ENCODE results near the gene KRTAP19-7. TPM values are rescaled to one million over a fixed set of nuclear protein-coding genes. Genes with fewer than 3 reads are reported as not detected.

The KRTAP19-7 gene
- total and polyA plus RNA-seq, 2 of the 8 experiments (the other 6 are each of a cell fraction or from before 2014, with no cell fraction given), result not detected

- no peak for FAIRE-seq
- H4K8ac ChIP-seq (ENCODE audit: extremely low read depth, insufficient read depth, low read length), result no peak overlapping the region
- H3K79me2 ChIP-seq (ENCODE audit: control insufficient read depth in 1 of 2, insufficient read depth in 2 of 2, low read length in 2 of 2), result no peaks in the 10 kb centered on the region
Observed at GRCh38 chr21:30577766-30578165, 16.7 kb upstream of the KRTAP19-7 start.

More at GRCh38 chr21:30577766-30578165, 16.7 kb upstream of the KRTAP19-7 start:
- H4K91ac ChIP-seq (replicated peaks; ENCODE audit: insufficient read length, low read length), result no peak overlapping the region
- CTCF ChIA-PET (ENCODE audit: partially characterized antibody), result interaction anchor here (1.7 kb wide), 1 partner anchor 10 kb away, joined by 5 read pairs; no protein-coding TSS in a partner anchor
- DNase-seq (ENCODE audit: low read depth in 1 of 2, low spot score in 2 of 2), result no peak
- no peak overlapping the region for H2AK5ac ChIP-seq (ENCODE audit: low read depth, low read length)
- H3K27me3 ChIP-seq (replicated peaks in 1 of 4; ENCODE audit: control insufficient read depth in 3 of 4, extremely low read depth in 1 of 4, insufficient read depth in 3 of 4, low read length in 3 of 4), result no peaks in the 10 kb centered on the region
- no peaks in the 10 kb centered on the region for H3K23me2 ChIP-seq (ENCODE audit: low read depth, low read length)
- no peaks in the 10 kb centered on the region for H3K9me3 ChIP-seq (ENCODE audit: insufficient read depth in 2 of 2, low read depth in 1 of 2, low read length in 1 of 2)
- no peak overlapping the region for H4K5ac ChIP-seq (ENCODE audit: insufficient read length, low read depth, low read length)
- H3K56ac ChIP-seq (replicated peaks; ENCODE audit: insufficient read length, low read depth, low read length), result no peak overlapping the region
- no peak overlapping the region for H2BK15ac ChIP-seq (ENCODE audit: low read length)
- H3K18ac ChIP-seq (ENCODE audit: extremely low read depth, low read length), result no peak overlapping the region
- H2BK120ac ChIP-seq (replicated peaks; ENCODE audit: low read depth, low read length), result no peak overlapping the region
- H3K27ac ChIP-seq (ENCODE audit: low read depth, low read length), result no peak overlapping the region
- no peak overlapping the region for H2BK12ac ChIP-seq (ENCODE audit: low read depth, low read length)
- no peak overlapping the region for H3K4me2 ChIP-seq (ENCODE audit: insufficient read depth in 1 of 2, low read depth in 2 of 2, low read length in 2 of 2)
- H2AFZ ChIP-seq (ENCODE audit: low read length), result no peak overlapping the region
- no peak overlapping the region for H3K9ac ChIP-seq (replicated peaks in 1 of 4; ENCODE audit: extremely low read depth in 1 of 4, low read depth in 3 of 4, low read length in 3 of 4)
- no peak overlapping the region for H3K14ac ChIP-seq (ENCODE audit: insufficient read length)
- no peak overlapping the region for H3K4ac ChIP-seq (replicated peaks; ENCODE audit: insufficient read length, low read depth, low read length)
- TF ChIP-seq SRF (IDR thresholded peaks at IDR 0.05; ENCODE audit: low read depth, low read length) (no peak), BCL11A (IDR thresholded peaks at IDR 0.05; ENCODE audit: low read depth in 2 of 2, low read length in 2 of 2) (no peak), CHD2 (IDR thresholded peaks at IDR 0.05; ENCODE audit: low read length) (no peak), ATF3 (IDR thresholded peaks at IDR 0.05; ENCODE audit: insufficient read depth, low read depth, low read length) (no peak)
- H3K23ac ChIP-seq (ENCODE audit: insufficient read length), result no peak overlapping the region
- H3K36me3 ChIP-seq (ENCODE audit: control insufficient read depth in 2 of 4, insufficient read depth in 4 of 4, low read length in 3 of 4), result no peaks in the 10 kb centered on the region
- H2BK5ac ChIP-seq (ENCODE audit: low read depth, low read length), result no peak overlapping the region
- POLR2A ChIA-PET (ENCODE audit: partially characterized antibody), result no interaction called here
- no peaks in the 10 kb centered on the region for H3K79me1 ChIP-seq (ENCODE audit: low read depth, low read length)
- H3K4me3 ChIP-seq (ENCODE audit: extremely low read depth in 1 of 4, insufficient read depth in 2 of 4, low read depth in 3 of 4, low read length in 4 of 4), result no peak overlapping the region
- no peak overlapping the region for H2BK20ac ChIP-seq (ENCODE audit: low read length)
- no peaks in the 10 kb centered on the region for H4K20me1 ChIP-seq (replicated peaks in 1 of 2; ENCODE audit: control insufficient read depth in 1 of 2, insufficient read depth in 2 of 2, low read length in 2 of 2)
- H3K4me1 ChIP-seq (replicated peaks in 1 of 4; ENCODE audit: control insufficient read depth in 3 of 4, insufficient read depth in 4 of 4, low read length in 3 of 4), result no peaks in the 10 kb centered on the region
